Upper lobe of left lung (tissue), 4 donors: Measurements from ENCODE around the gene MXD3.

Experiments used
- POLR2A ChIP-seq, 4 donors: fragments of 450-650 bp; IDR thresholded peaks; one replicate each; pipeline ENCODE4 v1.5.1; 2016 to 2017; ENCODE audit warnings: antibody characterized with exemption in 4 of 4, mild to moderate bottlenecking in 2 of 4
- POLR2AphosphoS5 ChIP-seq, 2 donors: sonication (generic); formaldehyde crosslinking; IDR thresholded peaks; one replicate each; pipeline ENCODE4 v1.5.1; 2017; ENCODE audit warnings: antibody characterized with exemption in 2 of 2
- TF ChIP-seq, protein P1 (sequence below), 6 experiments: fragments of 450-650 bp in 4 of 6; fragments of 200-600 bp in 2 of 6; sonication (generic) in 2 of 6; IDR thresholded peaks; one replicate each; pipeline ENCODE4 v1.5.1; 2016 to 2019; ENCODE audit warnings: antibody characterized with exemption in 6 of 6

DNA sequence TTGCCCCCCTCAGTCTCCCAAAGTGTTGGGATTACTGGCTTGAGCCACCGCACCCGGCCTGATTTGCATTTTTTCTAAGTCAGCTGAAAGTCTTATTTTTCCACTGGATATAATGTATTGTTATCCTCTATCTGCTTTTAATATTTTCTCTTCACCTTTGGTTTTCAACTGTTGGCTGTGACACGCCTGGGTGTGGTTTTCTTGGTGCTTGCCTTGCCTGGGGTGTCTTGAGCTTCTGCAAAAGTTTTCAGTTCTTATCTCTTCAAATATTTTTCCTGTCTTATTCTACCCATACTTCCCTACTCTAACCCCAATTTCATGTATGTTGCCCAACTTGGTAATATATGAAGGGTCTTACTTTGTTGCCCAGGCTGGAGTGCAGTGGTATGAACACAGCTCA is 4.3 kb upstream of the MXD3 start:
- TF ChIP-seq POLR2A (IDR thresholded peaks at IDR 0.05), result no peak
- TF ChIP-seq, protein P1, sequence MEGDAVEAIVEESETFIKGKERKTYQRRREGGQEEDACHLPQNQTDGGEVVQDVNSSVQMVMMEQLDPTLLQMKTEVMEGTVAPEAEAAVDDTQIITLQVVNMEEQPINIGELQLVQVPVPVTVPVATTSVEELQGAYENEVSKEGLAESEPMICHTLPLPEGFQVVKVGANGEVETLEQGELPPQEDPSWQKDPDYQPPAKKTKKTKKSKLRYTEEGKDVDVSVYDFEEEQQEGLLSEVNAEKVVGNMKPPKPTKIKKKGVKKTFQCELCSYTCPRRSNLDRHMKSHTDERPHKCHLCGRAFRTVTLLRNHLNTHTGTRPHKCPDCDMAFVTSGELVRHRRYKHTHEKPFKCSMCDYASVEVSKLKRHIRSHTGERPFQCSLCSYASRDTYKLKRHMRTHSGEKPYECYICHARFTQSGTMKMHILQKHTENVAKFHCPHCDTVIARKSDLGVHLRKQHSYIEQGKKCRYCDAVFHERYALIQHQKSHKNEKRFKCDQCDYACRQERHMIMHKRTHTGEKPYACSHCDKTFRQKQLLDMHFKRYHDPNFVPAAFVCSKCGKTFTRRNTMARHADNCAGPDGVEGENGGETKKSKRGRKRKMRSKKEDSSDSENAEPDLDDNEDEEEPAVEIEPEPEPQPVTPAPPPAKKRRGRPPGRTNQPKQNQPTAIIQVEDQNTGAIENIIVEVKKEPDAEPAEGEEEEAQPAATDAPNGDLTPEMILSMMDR (IDR thresholded peaks at IDR 0.05), result no peak
- TF ChIP-seq POLR2AphosphoS5 (IDR thresholded peaks at IDR 0.05), result no peak
